Activated CD4-positive, alpha-beta memory T cell treated with anti-CD3 and anti-CD28 coated beads, Interleukin-2, amount 10 ng/mL, durations not matched to agents 7 days and 5 days (primary cell): ENCODE results near the gene MYOZ2. TPM values are rescaled to one million over a fixed set of nuclear protein-coding genes. Genes with fewer than 3 reads are reported as not detected.
A peak's percentile ranks its signal among the peaks of the same experiment; 100 is the strongest.

Experiments
- CTCF ChIA-PET: fragments of 350-600 bp; sonication (Branson Sonifier 250); formaldehyde crosslinking; loops from one replicate; lab custom pipeline; 2021; ENCODE audit warnings: antibody characterized with exemption, inconsistent platforms; lab: Charles Lee
- POLR2A ChIA-PET: fragments of 350-600 bp; sonication (Branson Sonifier 250); formaldehyde crosslinking; loops from one replicate; lab custom pipeline; 2021; ENCODE audit warnings: antibody characterized with exemption; lab: Charles Lee
- DNase-seq: peaks from one replicate; pipeline ENCODE4 v3.0.0-alpha.2; 2020
- H3K27ac Mint-ChIP-seq: one replicate; pipeline ENCODE4 v1.8.0; 2021; ENCODE audit warnings: mild to moderate bottlenecking, mixed read lengths
- H3K27me3 Mint-ChIP-seq: one replicate; pipeline ENCODE4 v1.8.0; 2021; ENCODE audit warnings: mixed read lengths
- H3K36me3 Mint-ChIP-seq: one replicate; pipeline ENCODE4 v1.8.0; 2021; ENCODE audit warnings: low read depth, mixed read lengths
- H3K4me1 Mint-ChIP-seq: one replicate; pipeline ENCODE4 v1.8.0; 2021; ENCODE audit warnings: mixed read lengths
- H3K4me3 Mint-ChIP-seq: one replicate; pipeline ENCODE4 v1.8.0; 2021; ENCODE audit warnings: mild to moderate bottlenecking, mixed read lengths
- H3K9me3 Mint-ChIP-seq: one replicate; pipeline ENCODE4 v1.8.0; 2021; ENCODE audit warnings: mixed read lengths
- total RNA-seq, 2 experiments: library from RNA; stranded (reverse); gene quantifications; one replicate each; pipeline ENCODE4 v1.2.3, GENCODE V29; 2021

Gene MYOZ2
- total RNA-seq, 2 experiments from 2014 or later, result not detected

GRCh38 chr4:119212234-119212963, 76.8 kb downstream of the MYOZ2 start, which contains the start of gene USP53:
Gene USP53 (plus strand): TSS chr4:119212713. CDS start chr4:119239760, 27,047 bp downstream.
- DNase-seq, result peak; percentile 96
- Mint-ChIP-seq H3K36me3 (peaks cover 2% of the 10 kb centered on the region), H3K4me1 (peaks cover 32% of the 10 kb centered on the region), H3K27ac (peak within 1 kb of the TSS; percentile 89), H3K9me3 (no peaks in the 10 kb centered on the region), H3K27me3 (peaks cover 7% of the 10 kb centered on the region), H3K4me3 (peak within 1 kb of the TSS; percentile 88)
- ChIA-PET POLR2A (interaction anchor here (0.8 to 3.0 kb wide), 11 partner anchors 9 to 242 kb away, joined by 3 to 43 read pairs (median 4); a partner anchor contains a TSS), CTCF (interaction anchor here (0.8 to 1.5 kb wide), 7 partner anchors 21 to 242 kb away, joined by 3 to 11 read pairs (median 5); a partner anchor contains a TSS)

GRCh38 chr4:119212964-119213606, 77.5 kb downstream of the MYOZ2 start:
- peak overlapping the region; percentile 88 for H3K4me3 Mint-ChIP-seq

DNA sequence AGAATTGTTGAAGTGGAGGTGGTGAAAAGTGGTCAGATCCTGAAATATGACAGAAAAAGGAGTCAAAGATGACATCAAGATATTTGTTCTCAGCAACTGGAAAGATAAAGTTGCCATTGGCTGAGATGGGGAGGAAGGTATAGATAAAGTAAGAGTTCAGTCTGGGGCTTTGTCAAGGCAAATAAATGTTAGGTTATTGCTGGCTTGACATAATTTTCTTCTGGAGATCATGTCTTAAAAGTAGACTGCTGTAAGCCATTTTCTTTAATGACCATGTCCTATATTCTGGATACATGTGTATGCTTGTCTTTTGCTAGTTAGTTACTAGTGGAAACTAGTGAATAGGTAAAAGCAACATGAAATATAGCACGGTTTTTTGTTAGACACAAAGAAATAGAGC, 82.5 kb downstream of the MYOZ2 start:
- peaks cover 9% of the 10 kb centered on the region for H3K4me1 Mint-ChIP-seq
- no peak overlapping the region for H3K4me3 Mint-ChIP-seq
- no peak for DNase-seq
- no peak overlapping the region for H3K27ac Mint-ChIP-seq
- ChIA-PET POLR2A (no interaction called here), CTCF (no interaction called here)
- H3K27me3 Mint-ChIP-seq, result no peaks in the 10 kb centered on the region
- peaks cover 19% of the 10 kb centered on the region for H3K36me3 Mint-ChIP-seq
- no peaks in the 10 kb centered on the region for H3K9me3 Mint-ChIP-seq

More at GRCh38 chr4:119212964-119213606, 77.5 kb downstream of the MYOZ2 start:
- DNase-seq, result peak; percentile 67
- ChIA-PET CTCF (interaction anchor here (0.7 to 1.5 kb wide), 8 partner anchors 11 to 230 kb away, joined by 3 to 11 read pairs (median 4); a partner anchor contains a TSS), POLR2A (interaction anchor here (0.8 to 3.0 kb wide), 12 partner anchors 9 to 241 kb away, joined by 3 to 43 read pairs (median 4); a partner anchor contains a TSS)
- Mint-ChIP-seq H3K27me3 (peaks cover 7% of the 10 kb centered on the region), H3K9me3 (no peaks in the 10 kb centered on the region), H3K4me1 (peaks cover 32% of the 10 kb centered on the region), H3K27ac (peak overlapping the region; percentile 89), H3K36me3 (peaks cover 9% of the 10 kb centered on the region)

- no peak overlapping the region for H3K4me3 Mint-ChIP-seq
- no peak overlapping the region for H3K27ac Mint-ChIP-seq
- no peaks in the 10 kb centered on the region for H3K4me1 Mint-ChIP-seq
- no peaks in the 10 kb centered on the region for H3K9me3 Mint-ChIP-seq
- no peak for DNase-seq
- no peaks in the 10 kb centered on the region for H3K27me3 Mint-ChIP-seq
- ChIA-PET POLR2A (interaction anchor here (1.5 kb wide), 1 partner anchor 9 kb away, joined by 3 read pairs; the partner anchor contains the start of gene USP53), CTCF (no interaction called here)
- H3K36me3 Mint-ChIP-seq, result peaks cover 23% of the 10 kb centered on the region
These were observed 85.8 kb downstream of the MYOZ2 start for GRCh38 chr4:119221412-119221811.

DNA sequence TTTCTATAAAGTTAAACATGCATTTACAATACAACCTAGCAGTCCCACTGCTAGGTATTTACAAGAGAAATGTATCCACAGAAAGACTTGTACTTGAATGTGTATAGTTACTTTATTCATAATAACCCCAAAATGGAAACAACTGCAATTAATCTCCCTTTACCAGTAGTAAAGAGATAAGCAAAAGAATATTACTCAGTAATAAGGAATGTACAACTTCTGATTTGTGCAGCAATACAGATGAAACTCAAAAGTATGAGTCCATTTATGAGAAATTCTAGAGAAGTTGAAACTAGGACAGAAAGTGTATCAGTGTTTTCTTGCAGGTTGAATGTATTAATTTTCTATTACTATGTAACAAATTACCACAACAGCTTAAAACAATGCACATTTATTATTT, 92.1 kb downstream of the MYOZ2 start:
- DNase-seq, result no peak
- Mint-ChIP-seq H3K4me3 (no peak overlapping the region), H3K27me3 (no peaks in the 10 kb centered on the region), H3K36me3 (peaks cover 6% of the 10 kb centered on the region), H3K9me3 (peaks cover 2% of the 10 kb centered on the region), H3K27ac (no peak overlapping the region), H3K4me1 (no peaks in the 10 kb centered on the region)
- CTCF ChIA-PET, result no interaction called here
- POLR2A ChIA-PET, result no interaction called here

GRCh38 chr4:119228406-119228805, 92.8 kb downstream of the MYOZ2 start:
- POLR2A ChIA-PET, result no interaction called here
- Mint-ChIP-seq H3K27ac (no peak overlapping the region), H3K9me3 (peaks cover 2% of the 10 kb centered on the region), H3K36me3 (peaks cover 6% of the 10 kb centered on the region), H3K4me1 (peaks cover 3% of the 10 kb centered on the region), H3K4me3 (no peak overlapping the region), H3K27me3 (no peaks in the 10 kb centered on the region)
- DNase-seq, result no peak
- CTCF ChIA-PET, result no interaction called here

- ChIA-PET POLR2A (no interaction called here), CTCF (no interaction called here)
- DNase-seq, result no peak
- Mint-ChIP-seq H3K27me3 (no peaks in the 10 kb centered on the region), H3K4me3 (no peak overlapping the region), H3K4me1 (peaks cover 11% of the 10 kb centered on the region), H3K9me3 (peaks cover 2% of the 10 kb centered on the region), H3K27ac (no peak overlapping the region), H3K36me3 (peaks cover 5% of the 10 kb centered on the region)
These were observed 94.5 kb downstream of the MYOZ2 start for GRCh38 chr4:119229908-119230687.

DNA sequence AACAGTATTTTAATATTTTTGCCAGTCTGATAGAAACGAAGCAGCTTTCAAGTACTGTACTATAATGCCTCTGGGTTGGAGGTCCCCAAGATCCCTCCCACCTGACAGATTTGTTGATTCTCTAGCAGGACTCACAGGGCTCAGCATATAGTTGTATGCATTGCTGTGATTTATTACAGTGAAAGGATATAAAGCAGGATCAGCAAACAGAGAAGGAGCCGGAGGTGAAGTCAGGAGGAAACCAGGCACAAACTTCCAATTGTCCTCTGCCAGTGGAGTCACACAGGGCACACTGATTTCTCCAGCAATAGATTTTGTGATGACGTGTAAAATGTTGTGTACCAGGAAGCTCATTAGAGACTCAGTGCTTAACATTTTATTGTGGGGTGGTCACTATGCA, 95.9 kb downstream of the MYOZ2 start:
- Mint-ChIP-seq H3K9me3 (peaks cover 2% of the 10 kb centered on the region), H3K36me3 (peaks cover 9% of the 10 kb centered on the region), H3K27me3 (no peaks in the 10 kb centered on the region), H3K4me1 (peaks cover 15% of the 10 kb centered on the region), H3K27ac (no peak overlapping the region), H3K4me3 (no peak overlapping the region)
- POLR2A ChIA-PET, result interaction anchor here (2.3 kb wide), 1 partner anchor 19 kb away, joined by 6 read pairs; the partner anchor contains the start of gene USP53
- no peak for DNase-seq
- CTCF ChIA-PET, result no interaction called here

DNA sequence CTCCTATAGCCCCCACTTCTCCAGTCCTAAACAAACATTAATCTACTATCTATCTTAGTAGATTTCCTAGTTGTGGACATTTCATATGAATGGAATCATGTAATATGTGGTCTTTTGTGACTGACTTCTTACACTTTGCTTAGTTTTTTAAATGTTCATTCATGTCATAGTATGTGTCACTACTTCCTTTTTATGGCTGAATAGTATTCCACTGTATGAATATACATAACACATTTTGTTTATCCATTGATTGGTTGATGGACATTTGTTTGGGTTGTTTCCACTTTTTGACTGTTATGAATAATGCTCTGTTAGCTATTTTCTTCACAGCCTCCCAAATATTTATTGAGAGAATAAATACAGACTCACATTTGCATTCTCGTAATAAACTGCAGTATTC, 96.7 kb downstream of the MYOZ2 start:
- H3K36me3 Mint-ChIP-seq, result peaks cover 14% of the 10 kb centered on the region
- H3K27me3 Mint-ChIP-seq, result no peaks in the 10 kb centered on the region
- peaks cover 2% of the 10 kb centered on the region for H3K9me3 Mint-ChIP-seq
- POLR2A ChIA-PET, result interaction anchor here (2.3 kb wide), 1 partner anchor 19 kb away, joined by 6 read pairs; the partner anchor contains the start of gene USP53
- DNase-seq, result no peak
- no peak overlapping the region for H3K4me3 Mint-ChIP-seq
- CTCF ChIA-PET, result no interaction called here
- H3K4me1 Mint-ChIP-seq, result peaks cover 22% of the 10 kb centered on the region
- no peak overlapping the region for H3K27ac Mint-ChIP-seq

GRCh38 chr4:119233191-119233590, 97.6 kb downstream of the MYOZ2 start:
- Mint-ChIP-seq H3K9me3 (peaks cover 2% of the 10 kb centered on the region), H3K4me3 (no peak overlapping the region), H3K27me3 (no peaks in the 10 kb centered on the region), H3K36me3 (peaks cover 15% of the 10 kb centered on the region), H3K27ac (no peak overlapping the region), H3K4me1 (peaks cover 29% of the 10 kb centered on the region)
- DNase-seq, result no peak
- POLR2A ChIA-PET, result interaction anchor here (2.3 kb wide), 1 partner anchor 20 kb away, joined by 6 read pairs; the partner anchor contains the start of gene USP53
- CTCF ChIA-PET, result interaction anchor here (1.4 kb wide), 1 partner anchor 20 kb away, joined by 5 read pairs; the partner anchor contains the start of gene USP53

GRCh38 chr4:119233750-119234149, 98.1 kb downstream of the MYOZ2 start:
- H3K27ac Mint-ChIP-seq, result peak overlapping the region; percentile 55
- no peaks in the 10 kb centered on the region for H3K27me3 Mint-ChIP-seq
- no peak for DNase-seq
- ChIA-PET CTCF (interaction anchor here (1.4 kb wide), 1 partner anchor 21 kb away, joined by 5 read pairs; the partner anchor contains the start of gene USP53), POLR2A (interaction anchor here (2.3 kb wide), 1 partner anchor 21 kb away, joined by 6 read pairs; the partner anchor contains the start of gene USP53)
- H3K9me3 Mint-ChIP-seq, result peaks cover 2% of the 10 kb centered on the region
- no peak overlapping the region for H3K4me3 Mint-ChIP-seq
- peaks cover 32% of the 10 kb centered on the region for H3K4me1 Mint-ChIP-seq
- peaks cover 18% of the 10 kb centered on the region for H3K36me3 Mint-ChIP-seq

DNA sequence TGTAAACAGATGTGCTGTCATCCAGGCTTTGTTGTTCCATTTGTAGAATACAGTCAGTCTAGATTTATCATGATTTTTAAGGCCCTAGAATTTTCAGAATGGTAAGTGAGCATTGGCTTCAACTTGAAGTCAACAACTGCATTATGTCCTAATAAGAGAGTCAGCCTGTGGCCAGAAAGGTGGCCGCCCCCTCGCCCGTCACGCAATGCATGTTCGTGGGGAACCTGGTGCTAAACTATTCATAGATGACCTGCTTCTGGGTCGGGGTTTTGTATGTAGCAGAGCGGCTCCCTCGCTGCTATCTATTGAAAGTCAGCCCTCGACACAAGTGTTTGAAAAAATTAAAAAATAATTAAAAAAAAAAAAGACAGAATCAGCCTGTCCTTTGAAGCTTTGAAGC, 101.6 kb downstream of the MYOZ2 start:
- CTCF ChIA-PET, result interaction anchor here (1.2 kb wide), 1 partner anchor 25 kb away, joined by 3 read pairs; the partner anchor contains the start of gene USP53
- no peak overlapping the region for H3K27ac Mint-ChIP-seq

More for the DNA sequence above, 101.6 kb downstream of the MYOZ2 start:
- peaks cover under 1% of the 10 kb centered on the region for H3K9me3 Mint-ChIP-seq
- POLR2A ChIA-PET, result interaction anchor here (1.0 to 1.3 kb wide), 4 partner anchors 25 to 199 kb away, joined by 3 to 9 read pairs (median 4); partner anchors contain the start of gene USP53
- H3K4me1 Mint-ChIP-seq, result peaks cover 32% of the 10 kb centered on the region
- no peak for DNase-seq
- H3K36me3 Mint-ChIP-seq, result peaks cover 17% of the 10 kb centered on the region
- no peak overlapping the region for H3K4me3 Mint-ChIP-seq
- H3K27me3 Mint-ChIP-seq, result no peaks in the 10 kb centered on the region
